Measurements from ENCODE around the gene RCVRN. TPM values are rescaled to one million over a fixed set of nuclear protein-coding genes. Genes with fewer than 3 reads are reported as not detected.

RCVRN gene
- total RNA-seq, 2 donors from 2014 or later, result 0.14 TPM; not detected in 1

- Histone ChIP-seq H3K36me3 (no peaks in the 10 kb centered on the region), H3K4me1 (ENCODE audit: control insufficient read depth in 1 of 2, low read depth in 2 of 2) (no peaks in the 10 kb centered on the region), H3K27ac (no peak overlapping the region), H3K4me3 (no peak overlapping the region), H3K9me3 (no peaks in the 10 kb centered on the region), H3K27me3 (replicated peaks; ENCODE audit: insufficient read depth) (no peaks in the 10 kb centered on the region)
- DNase-seq (ENCODE audit: low spot score), result no peak
- no peak for ATAC-seq (ENCODE audit: insufficient number of reproducible peaks, low FRiP score, low read depth)
- TF ChIP-seq CTCF (IDR thresholded peaks at IDR 0.05), result no peak
Observed at GRCh38 chr17:9900044-9900594, 5.0 kb downstream of the RCVRN start.

GRCh38 chr17:9899280-9900043, 5.6 kb downstream of the RCVRN start:
- H3K36me3 ChIP-seq, result no peaks in the 10 kb centered on the region
- TF ChIP-seq CTCF (IDR thresholded peaks at IDR 0.05), result no peak
- H3K9me3 ChIP-seq, result no peaks in the 10 kb centered on the region
- no peak for ATAC-seq (ENCODE audit: insufficient number of reproducible peaks, low FRiP score, low read depth)
- no peak overlapping the region for H3K4me3 ChIP-seq
- no peak overlapping the region for H3K27ac ChIP-seq
- no peaks in the 10 kb centered on the region for H3K27me3 ChIP-seq (replicated peaks; ENCODE audit: insufficient read depth)
- DNase-seq (ENCODE audit: low spot score), result no peak
- H3K4me1 ChIP-seq (ENCODE audit: control insufficient read depth in 1 of 2, low read depth in 2 of 2), result no peaks in the 10 kb centered on the region

GRCh38 chr17:9898812-9899211, 6.3 kb downstream of the RCVRN start:
- H3K36me3 ChIP-seq, result no peaks in the 10 kb centered on the region
- no peak for DNase-seq (ENCODE audit: low spot score)
- no peak overlapping the region for H3K27ac ChIP-seq
- no peak for ATAC-seq (ENCODE audit: insufficient number of reproducible peaks, low FRiP score, low read depth)
- no peak for TF ChIP-seq CTCF (IDR thresholded peaks at IDR 0.05)
- H3K4me3 ChIP-seq, result no peak overlapping the region
- H3K27me3 ChIP-seq (replicated peaks; ENCODE audit: insufficient read depth), result no peaks in the 10 kb centered on the region
- H3K9me3 ChIP-seq, result no peaks in the 10 kb centered on the region
- no peaks in the 10 kb centered on the region for H3K4me1 ChIP-seq (ENCODE audit: control insufficient read depth in 1 of 2, low read depth in 2 of 2)

- H3K36me3 ChIP-seq, result no peaks in the 10 kb centered on the region
- DNase-seq (ENCODE audit: low spot score), result no peak
- H3K27me3 ChIP-seq (replicated peaks; ENCODE audit: insufficient read depth), result no peaks in the 10 kb centered on the region
- H3K4me1 ChIP-seq (ENCODE audit: control insufficient read depth in 1 of 2, low read depth in 2 of 2), result no peaks in the 10 kb centered on the region
- TF ChIP-seq CTCF (IDR thresholded peaks at IDR 0.05), result no peak
- H3K27ac ChIP-seq, result no peak overlapping the region
- H3K9me3 ChIP-seq, result no peaks in the 10 kb centered on the region
- ATAC-seq (ENCODE audit: insufficient number of reproducible peaks, low FRiP score, low read depth), result no peak
- no peak overlapping the region for H3K4me3 ChIP-seq
Observed at GRCh38 chr17:9897372-9897968, 7.6 kb downstream of the RCVRN start.

- no peaks in the 10 kb centered on the region for H3K4me1 ChIP-seq (ENCODE audit: control insufficient read depth in 1 of 2, low read depth in 2 of 2)
- H3K4me3 ChIP-seq, result no peak overlapping the region
- H3K36me3 ChIP-seq, result no peaks in the 10 kb centered on the region
- no peak for ATAC-seq (ENCODE audit: insufficient number of reproducible peaks, low FRiP score, low read depth)
- H3K9me3 ChIP-seq, result no peaks in the 10 kb centered on the region
- no peak for DNase-seq (ENCODE audit: low spot score)
- no peak overlapping the region for H3K27ac ChIP-seq
- no peaks in the 10 kb centered on the region for H3K27me3 ChIP-seq (replicated peaks; ENCODE audit: insufficient read depth)
- TF ChIP-seq CTCF (IDR thresholded peaks at IDR 0.05), result no peak
Observed at GRCh38 chr17:9895923-9896322, 9.1 kb downstream of the RCVRN start.

Data from thoracic aorta (tissue), 2 donors.